ENCODE data around the gene SLCO1A2.

SLCO1A2 gene

GRCh38 chr12:21328578-21328977 lies 6.1 kb downstream of the SLCO1A2 start:
- no peak for DNase-seq

GRCh38 chr12:21324551-21324950 lies 10.2 kb downstream of the SLCO1A2 start:
- no peak for DNase-seq

- no peak for DNase-seq
Measured at GRCh38 chr12:21323736-21324135, 11.0 kb downstream of the SLCO1A2 start.

GRCh38 chr12:21308785-21309184 lies 25.9 kb downstream of the SLCO1A2 start:
- DNase-seq, result no peak

GRCh38 chr12:21305661-21306060 lies 29.1 kb downstream of the SLCO1A2 start:
- DNase-seq, result no peak

- DNase-seq, result no peak
Measured at GRCh38 chr12:21300632-21301031, 34.1 kb downstream of the SLCO1A2 start.

- DNase-seq, result peak in 1 of 2 donors; percentile 2
Measured at GRCh38 chr12:21296751-21297406, 37.8 kb downstream of the SLCO1A2 start.

GRCh38 chr12:21296348-21296747 lies 38.4 kb downstream of the SLCO1A2 start:
- no peak for DNase-seq

GRCh38 chr12:21294176-21294575 lies 40.5 kb downstream of the SLCO1A2 start:
- DNase-seq, result no peak

- DNase-seq, result no peak
Measured at GRCh38 chr12:21292111-21292510, 42.6 kb downstream of the SLCO1A2 start.

GRCh38 chr12:21289698-21290097 lies 45.0 kb downstream of the SLCO1A2 start:
- no peak for DNase-seq

- DNase-seq, result no peak
Measured at GRCh38 chr12:21276826-21277225, 57.9 kb downstream of the SLCO1A2 start.

GRCh38 chr12:21265932-21266331 lies 68.8 kb downstream of the SLCO1A2 start:
- no peak for DNase-seq

- no peak for DNase-seq
Measured at GRCh38 chr12:21264232-21264631, 70.5 kb downstream of the SLCO1A2 start.

GRCh38 chr12:21257172-21257571 lies 77.5 kb downstream of the SLCO1A2 start:
- no peak for DNase-seq

- no peak for DNase-seq
Measured at GRCh38 chr12:21252070-21252469, 82.6 kb downstream of the SLCO1A2 start.

GRCh38 chr12:21248679-21249078 lies 86.0 kb downstream of the SLCO1A2 start:
- no peak for DNase-seq

- DNase-seq, result no peak
Measured at GRCh38 chr12:21239866-21240265, 94.9 kb downstream of the SLCO1A2 start.

- DNase-seq, result no peak
Measured at GRCh38 chr12:21234395-21234794, 100.3 kb downstream of the SLCO1A2 start.

- no peak for DNase-seq
Measured at GRCh38 chr12:21223930-21224329, 110.8 kb downstream of the SLCO1A2 start.

- no peak for DNase-seq
Measured at GRCh38 chr12:21221778-21222177, 112.9 kb downstream of the SLCO1A2 start.

- DNase-seq, result no peak
Measured at GRCh38 chr12:21221072-21221471, 113.6 kb downstream of the SLCO1A2 start.

- DNase-seq, result no peak
Measured at GRCh38 chr12:21220266-21220665, 114.5 kb downstream of the SLCO1A2 start.

GRCh38 chr12:21219206-21219605 lies 115.5 kb downstream of the SLCO1A2 start:
- DNase-seq, result no peak

Data from stimulated activated CD4-positive, alpha-beta T cell treated with anti-CD3 and anti-CD28 coated beads, Interleukin-2, amount 100 ng/mL, for 24 hours (primary cell).